NCI-H2029 (cell line): ENCODE results near the gene CBX4.

Source experiments
- DNase-seq: peaks from one replicate; lab custom pipeline; 2025; lab: John Stamatoyannopoulos, UW

Gene CBX4

GRCh38 chr17:79829004-79829403 is 10.2 kb downstream of the CBX4 start:
- peak; percentile 52 for DNase-seq

- DNase-seq = no peak
Measured at GRCh38 chr17:79826841-79827578, 12.2 kb downstream of the CBX4 start.

- DNase-seq = no peak
Measured at GRCh38 chr17:79826204-79826680, 13.0 kb downstream of the CBX4 start.

GRCh38 chr17:79825580-79825921 is 13.7 kb downstream of the CBX4 start:
- DNase-seq = no peak

GRCh38 chr17:79824893-79825579 is 14.2 kb downstream of the CBX4 start:
- no peak for DNase-seq

- DNase-seq = no peak
Measured at GRCh38 chr17:79824234-79824633, 15.0 kb downstream of the CBX4 start.

GRCh38 chr17:79822583-79823124 is 16.6 kb downstream of the CBX4 start:
- no peak for DNase-seq

GRCh38 chr17:79821331-79822095 is 17.7 kb downstream of the CBX4 start:
- DNase-seq = no peak

- no peak for DNase-seq
Measured at GRCh38 chr17:79820959-79821330, 18.3 kb downstream of the CBX4 start.

GRCh38 chr17:79819534-79820276 is 19.5 kb downstream of the CBX4 start:
- DNase-seq = no peak

GRCh38 chr17:79819085-79819484 is 20.2 kb downstream of the CBX4 start:
- DNase-seq = no peak

- DNase-seq = no peak
Measured at GRCh38 chr17:79818026-79818758, 21.0 kb downstream of the CBX4 start.

- no peak for DNase-seq
Measured at GRCh38 chr17:79815836-79816461, 23.3 kb downstream of the CBX4 start.

- no peak for DNase-seq
Measured at GRCh38 chr17:79814974-79815835, 24.0 kb downstream of the CBX4 start.

- no peak for DNase-seq
Measured at GRCh38 chr17:79814127-79814973, 24.9 kb downstream of the CBX4 start.

- DNase-seq = no peak
Measured at GRCh38 chr17:79813297-79814126, 25.7 kb downstream of the CBX4 start.

GRCh38 chr17:79812353-79813258 is 26.6 kb downstream of the CBX4 start:
- DNase-seq = no peak
